Ovary (tissue), 9 donors: ENCODE measurements around the gene CCDC126. TPM values are rescaled to one million over a fixed set of nuclear protein-coding genes. Genes with fewer than 3 reads are reported as not detected.

ENCODE experiments used
- DNase-seq, 5 donors: peaks; one replicate each; pipeline ENCODE4 v3.0.0-alpha.2; 2019 to 2020
- H3K27ac ChIP-seq, 2 donors: fragments of 200-600 bp; one replicate each; pipeline versions ENCODE4 v1.5.1 to v1.8.0; 2019 to 2022
- H3K27me3 ChIP-seq: fragments of 200-600 bp; one replicate; pipeline ENCODE4 v1.8.0; 2022
- H3K36me3 ChIP-seq: fragments of 200-600 bp; sonication (generic); one replicate; pipeline ENCODE4 v1.5.1; 2019
- H3K4me1 ChIP-seq: one replicate; pipeline ENCODE4 v1.8.1; 2013; ENCODE audit warnings: mild to moderate bottlenecking, moderate library complexity; ENCODE audit not compliant: insufficient read depth
- H3K4me3 ChIP-seq: fragments of 200-600 bp; sonication (generic); one replicate; pipeline ENCODE4 v1.5.1; 2017
- H3K9me3 ChIP-seq, 2 donors: fragments of 200-600 bp in 1 of 2; sonication (generic) in 1 of 2; one replicate each; pipeline versions ENCODE4 v1.5.1 to v1.8.1; 2013 to 2019; ENCODE audit warnings: mild to moderate bottlenecking in 1 of 2, moderate library complexity in 1 of 2
- CTCF ChIP-seq, 3 donors: fragments of 450-650 bp in 2 of 3; fragments of 200-600 bp in 1 of 3; IDR thresholded peaks; one replicate each; pipeline versions ENCODE4 v1.5.1 to v1.8.0; 2016 to 2022; ENCODE audit warnings: antibody characterized with exemption in 3 of 3, mild to moderate bottlenecking in 1 of 3
- EP300 ChIP-seq: sonication (generic); formaldehyde crosslinking; IDR thresholded peaks from one replicate; pipeline ENCODE4 v1.6.1; 2017; ENCODE audit warnings: antibody characterized with exemption
- POLR2A ChIP-seq: fragments of 450-650 bp; IDR thresholded peaks from one replicate; pipeline ENCODE4 v1.6.1; 2017; ENCODE audit warnings: antibody characterized with exemption, mild to moderate bottlenecking, moderate library complexity
- WGBS, 3 donors: extraction: QIAGEN DNeasy Blood & Tissue Kit in 1 of 3; methylation state at CpG; one replicate each; pipeline versions ENCODE4 v1.1.5 to v1.1.7; 2013 to 2017; 5-methylcytosine and 5-hydroxymethylcytosine counted together
- intact Hi-C, 4 donors: fragments of 100-400 bp; cut with DNase I; formaldehyde crosslinking; loops; one replicate each; pipeline versions ENCODE4 v1.11.0 to v1.15.1; 2022 to 2023
- polyA plus RNA-seq, 2 donors: library from polyadenylated mRNA; stranded (reverse); fragments of 200-250 nt in 1 of 2; fragments of 350-450 nt in 1 of 2; fragmentation: Illumina TruSeq in 1 of 2; extraction: RNeasy Lipid Tissue Mini Kit (QIAGEN cat#74804) in 1 of 2; gene quantifications; one replicate each; pipeline ENCODE4 v1.2.3, GENCODE V29; 2013 to 2014
- total RNA-seq, 7 donors: library from RNA; depleted of rRNA in 2 of 7; stranded (reverse); fragments of >200 nt in 2 of 7; fragmentation: NEBNext Ultra II Directional in 3 of 7; extraction: Animal tissue kit (Norgen Biotek cat#: 25700) in 3 of 7; gene quantifications; one replicate each; pipeline versions ENCODE4 v1.1.0 to v1.2.4, GENCODE V29; 2016 to 2023
- donor health status: DM: no; HTN: no; CAD: no; lungs with moderate emphysema.
- donor health status: DM: no; HTN: no; CAD: no.
- donor health status: Bipolar disorder and iron deficiency.
- donor health status: DM: yes; HTN: yes; CAD: no.
- donor health status: DM: no; HTN: no; CAD: no.
- donor health status: DM: yes; HTN: yes; CAD: no.

The CCDC126 gene
- total and polyA plus RNA-seq, 9 donors, result 7.1 to 18.2 (median 11.4) TPM

DNA sequence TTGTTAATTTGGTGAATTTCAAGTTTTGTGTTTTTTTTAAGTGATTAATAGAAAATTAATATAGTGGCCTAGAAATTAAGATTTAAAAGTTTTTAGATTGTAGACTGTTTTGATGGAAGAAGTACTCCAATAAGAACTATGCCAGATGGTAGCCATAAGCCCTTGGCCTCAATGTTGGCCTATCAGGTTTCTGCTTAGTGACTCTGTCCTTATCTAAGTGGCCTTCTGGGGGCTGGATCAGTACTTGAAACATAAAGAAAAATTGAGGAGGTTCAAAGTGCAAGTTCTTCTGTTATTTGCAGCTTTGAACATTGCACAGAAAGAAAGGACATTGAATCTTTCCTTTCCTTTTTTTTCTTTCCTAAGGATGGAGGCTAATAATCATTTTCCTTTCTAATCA, 9.9 kb downstream of the CCDC126 start:
- Histone ChIP-seq H3K4me1 (no peaks in the 10 kb centered on the region), H3K27ac (no peak overlapping the region), H3K9me3 (no peaks in the 10 kb centered on the region), H3K27me3 (no peaks in the 10 kb centered on the region), H3K4me3 (no peak overlapping the region), H3K36me3 (no peaks in the 10 kb centered on the region)
- DNase-seq, result no peak
- intact Hi-C loops, result no loop called here
- no peak for TF ChIP-seq EP300
- TF ChIP-seq CTCF (IDR thresholded peaks at IDR 0.05), result no peak
- TF ChIP-seq POLR2A, result no peak

DNA sequence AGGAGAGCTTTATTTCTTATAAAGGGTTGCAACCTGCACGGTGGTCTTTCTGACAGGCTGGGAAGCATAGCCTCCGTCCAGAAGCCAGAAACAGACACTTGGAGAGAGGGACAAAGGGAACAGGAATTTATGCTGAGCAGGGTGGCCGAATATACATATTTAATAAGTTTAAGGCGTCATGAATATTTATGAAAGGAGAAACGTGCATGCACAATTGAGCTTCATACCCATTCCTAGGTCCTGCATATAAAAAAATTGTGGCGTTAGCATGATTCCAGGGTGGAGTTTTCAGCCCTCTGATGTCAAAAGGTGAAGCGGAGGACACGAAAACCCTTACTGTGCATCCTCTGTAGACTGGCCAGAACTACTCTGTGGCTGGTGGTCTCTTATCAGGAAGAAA, 10.7 kb downstream of the CCDC126 start:
- 90 to 92% (median 91%) methylated on average over 8 of the region's 8 CpGs for WGBS, 3 donors
- intact Hi-C loops, result no loop called here

DNA sequence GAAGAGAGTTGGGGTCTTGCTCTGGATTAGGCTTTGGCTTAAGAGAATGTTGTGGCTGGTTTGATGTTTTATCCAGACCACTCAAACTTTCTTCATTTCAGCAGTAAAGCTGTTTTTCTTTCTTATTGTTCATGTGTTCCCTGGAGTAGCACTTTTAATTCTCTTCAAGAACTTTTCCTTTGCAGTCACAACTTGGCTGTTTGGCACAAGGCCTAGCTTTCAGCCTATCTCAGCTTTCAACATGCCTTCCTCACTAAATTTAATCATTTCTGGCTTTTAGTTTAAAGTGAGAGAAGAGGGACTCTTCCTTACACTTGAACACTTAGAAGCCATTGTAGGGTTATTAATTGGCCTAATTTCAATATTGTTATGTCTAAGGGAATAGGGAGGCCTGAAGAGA, 18.1 kb downstream of the CCDC126 start:
- TF ChIP-seq EP300, result no peak
- no peak for TF ChIP-seq CTCF (IDR thresholded peaks at IDR 0.05)
- TF ChIP-seq POLR2A, result no peak
- H3K9me3 ChIP-seq, result no peaks in the 10 kb centered on the region
- no peaks in the 10 kb centered on the region for H3K27me3 ChIP-seq
- H3K36me3 ChIP-seq, result no peaks in the 10 kb centered on the region
- no peak overlapping the region for H3K4me3 ChIP-seq
- H3K27ac ChIP-seq, result no peak overlapping the region
- DNase-seq, result peak in 1 of 5 donors; percentile 14
- intact Hi-C loops, result no loop called here
- no peaks in the 10 kb centered on the region for H3K4me1 ChIP-seq

More for the DNA sequence above, 10.7 kb downstream of the CCDC126 start:
- Histone ChIP-seq H3K36me3 (no peaks in the 10 kb centered on the region), H3K27me3 (no peaks in the 10 kb centered on the region), H3K4me3 (no peak overlapping the region), H3K27ac (no peak overlapping the region), H3K4me1 (no peaks in the 10 kb centered on the region), H3K9me3 (no peaks in the 10 kb centered on the region)
- TF ChIP-seq POLR2A, result no peak
- TF ChIP-seq EP300, result no peak
- no peak for TF ChIP-seq CTCF (IDR thresholded peaks at IDR 0.05)
- no peak for DNase-seq

DNA sequence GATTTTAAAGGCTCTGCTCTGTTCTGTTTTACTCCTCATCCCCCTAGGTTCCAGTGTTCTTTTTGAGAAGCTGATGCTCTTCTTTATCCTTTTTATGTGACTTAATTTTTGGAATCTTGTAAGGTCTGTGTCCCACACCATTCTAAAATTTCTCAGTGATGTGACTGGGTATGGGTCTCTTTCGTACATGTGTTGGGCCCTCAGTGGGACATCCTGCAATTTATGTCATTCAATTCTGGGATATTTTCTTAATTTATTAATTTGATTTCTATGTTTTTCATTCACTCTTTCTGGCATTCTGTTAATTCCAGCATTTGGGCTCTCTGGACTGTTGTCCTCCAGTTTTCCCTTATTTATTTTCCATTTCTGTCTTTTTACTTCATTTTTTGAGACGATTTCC, 19.4 kb downstream of the CCDC126 start:
- no peak for DNase-seq
- intact Hi-C loops, result no loop called here
- no peak overlapping the region for H3K4me3 ChIP-seq
- H3K36me3 ChIP-seq, result no peaks in the 10 kb centered on the region
- TF ChIP-seq POLR2A (no peak), CTCF (IDR thresholded peaks at IDR 0.05) (no peak), EP300 (no peak)
- 71 to 97% (median 97%) methylated on average over 2 of the region's 2 CpGs for WGBS, 3 donors
- H3K9me3 ChIP-seq, result no peaks in the 10 kb centered on the region
- no peak overlapping the region for H3K27ac ChIP-seq
- H3K27me3 ChIP-seq, result no peaks in the 10 kb centered on the region
- no peaks in the 10 kb centered on the region for H3K4me1 ChIP-seq

DNA sequence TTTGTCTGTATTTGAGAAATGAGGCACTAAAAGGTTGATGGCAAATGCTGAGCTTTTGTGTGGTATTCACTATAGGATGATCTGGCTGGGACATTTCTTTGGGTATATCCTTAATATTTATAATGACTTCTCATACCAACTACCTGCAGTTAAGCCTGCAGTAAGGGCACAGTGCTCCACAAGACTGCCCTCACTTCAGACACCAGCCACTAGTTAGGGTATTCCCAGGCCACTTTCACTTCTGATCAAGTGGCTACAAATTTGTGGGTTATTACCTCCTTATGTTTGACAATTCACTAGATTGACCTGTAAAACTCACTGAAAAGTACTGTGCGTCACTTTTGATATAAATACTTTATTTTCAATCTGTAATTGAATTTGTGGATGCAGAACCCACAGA, 20.3 kb downstream of the CCDC126 start:
- Histone ChIP-seq H3K36me3 (no peaks in the 10 kb centered on the region), H3K9me3 (no peaks in the 10 kb centered on the region), H3K27ac (no peak overlapping the region), H3K27me3 (no peaks in the 10 kb centered on the region), H3K4me3 (no peak overlapping the region), H3K4me1 (no peaks in the 10 kb centered on the region)
- WGBS, 3 donors, result 97 to 100% (median 100%) methylated on average over 1 of the region's 1 CpG
- DNase-seq, result no peak
- TF ChIP-seq CTCF (IDR thresholded peaks at IDR 0.05), result no peak
- TF ChIP-seq EP300, result no peak
- no peak for TF ChIP-seq POLR2A
- intact Hi-C loops, result no loop called here
